Measurements from ENCODE around the gene EVI5L. TPM values are rescaled to one million over a fixed set of nuclear protein-coding genes. Genes with fewer than 3 reads are reported as not detected.

The EVI5L gene
- total and polyA plus RNA-seq, 2 of the 13 experiments (the other 11 are each of a cell fraction or from before 2014, with no cell fraction given), result 1.7 to 2.4 TPM

- TF ChIP-seq BCLAF1 (IDR thresholded peaks at IDR 0.05) (no peak), MYNN (CRISPR knock-in tag; IDR thresholded peaks at IDR 0.05; ENCODE audit: low read depth) (no peak), ZBTB43 (CRISPR knock-in tag; conservative IDR thresholded peaks at IDR 0.05) (no peak), ZNF543 (CRISPR knock-in tag; IDR thresholded peaks at IDR 0.05) (0 out of 2 replicates have a peak, but pooled peaks have one; percentile 35), AGO2 (optimal IDR thresholded peaks at IDR 0.05; ENCODE audit: low read depth, low read length) (no peak), SMARCE1 (IDR thresholded peaks at IDR 0.05; ENCODE audit: borderline replicate concordance) (no peak), FOSL1 (CRISPR knock-in tag; IDR thresholded peaks at IDR 0.05; ENCODE audit: borderline replicate concordance) (no peak), ONECUT2 (CRISPR knock-in tag; IDR thresholded peaks at IDR 0.05) (no peak), ZNF484 (CRISPR knock-in tag; IDR thresholded peaks at IDR 0.05; ENCODE audit: borderline replicate concordance, low read depth) (no peak), PHF20 (CRISPR knock-in tag; IDR thresholded peaks at IDR 0.05) (no peak), ZNF549 (CRISPR knock-in tag; IDR thresholded peaks at IDR 0.05) (no peak)
- TF ChIP-seq, protein P1, sequence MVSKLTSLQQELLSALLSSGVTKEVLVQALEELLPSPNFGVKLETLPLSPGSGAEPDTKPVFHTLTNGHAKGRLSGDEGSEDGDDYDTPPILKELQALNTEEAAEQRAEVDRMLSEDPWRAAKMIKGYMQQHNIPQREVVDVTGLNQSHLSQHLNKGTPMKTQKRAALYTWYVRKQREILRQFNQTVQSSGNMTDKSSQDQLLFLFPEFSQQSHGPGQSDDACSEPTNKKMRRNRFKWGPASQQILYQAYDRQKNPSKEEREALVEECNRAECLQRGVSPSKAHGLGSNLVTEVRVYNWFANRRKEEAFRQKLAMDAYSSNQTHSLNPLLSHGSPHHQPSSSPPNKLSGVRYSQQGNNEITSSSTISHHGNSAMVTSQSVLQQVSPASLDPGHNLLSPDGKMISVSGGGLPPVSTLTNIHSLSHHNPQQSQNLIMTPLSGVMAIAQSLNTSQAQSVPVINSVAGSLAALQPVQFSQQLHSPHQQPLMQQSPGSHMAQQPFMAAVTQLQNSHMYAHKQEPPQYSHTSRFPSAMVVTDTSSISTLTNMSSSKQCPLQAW (CRISPR knock-in tag; IDR thresholded peaks at IDR 0.05), result no peak
- TF ChIP-seq, protein P2, sequence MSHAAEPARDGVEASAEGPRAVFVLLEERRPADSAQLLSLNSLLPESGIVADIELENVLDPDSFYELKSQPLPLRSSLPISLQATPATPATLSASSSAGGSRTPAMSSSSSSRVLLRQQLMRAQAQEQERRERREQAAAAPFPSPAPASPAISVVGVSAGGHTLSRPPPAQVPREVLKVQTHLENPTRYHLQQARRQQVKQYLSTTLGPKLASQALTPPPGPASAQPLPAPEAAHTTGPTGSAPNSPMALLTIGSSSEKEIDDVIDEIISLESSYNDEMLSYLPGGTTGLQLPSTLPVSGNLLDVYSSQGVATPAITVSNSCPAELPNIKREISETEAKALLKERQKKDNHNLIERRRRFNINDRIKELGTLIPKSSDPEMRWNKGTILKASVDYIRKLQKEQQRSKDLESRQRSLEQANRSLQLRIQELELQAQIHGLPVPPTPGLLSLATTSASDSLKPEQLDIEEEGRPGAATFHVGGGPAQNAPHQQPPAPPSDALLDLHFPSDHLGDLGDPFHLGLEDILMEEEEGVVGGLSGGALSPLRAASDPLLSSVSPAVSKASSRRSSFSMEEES (CRISPR knock-in tag; IDR thresholded peaks at IDR 0.05), result no peak
- TF ChIP-seq, protein P3, sequence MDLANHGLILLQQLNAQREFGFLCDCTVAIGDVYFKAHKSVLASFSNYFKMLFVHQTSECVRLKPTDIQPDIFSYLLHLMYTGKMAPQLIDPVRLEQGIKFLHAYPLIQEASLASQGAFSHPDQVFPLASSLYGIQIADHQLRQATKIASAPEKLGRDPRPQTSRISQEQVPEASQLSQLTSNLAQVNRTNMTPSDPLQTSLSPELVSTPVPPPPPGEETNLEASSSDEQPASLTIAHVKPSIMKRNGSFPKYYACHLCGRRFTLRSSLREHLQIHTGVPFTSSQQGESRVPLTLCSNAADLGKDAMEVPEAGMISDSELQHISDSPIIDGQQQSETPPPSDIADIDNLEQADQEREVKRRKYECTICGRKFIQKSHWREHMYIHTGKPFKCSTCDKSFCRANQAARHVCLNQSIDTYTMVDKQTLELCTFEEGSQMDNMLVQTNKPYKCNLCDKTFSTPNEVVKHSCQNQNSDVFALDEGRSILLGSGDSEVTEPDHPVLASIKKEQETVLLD (CRISPR knock-in tag; IDR thresholded peaks at IDR 0.05; ENCODE audit: low read depth), result no peak
- TF ChIP-seq, protein P4, sequence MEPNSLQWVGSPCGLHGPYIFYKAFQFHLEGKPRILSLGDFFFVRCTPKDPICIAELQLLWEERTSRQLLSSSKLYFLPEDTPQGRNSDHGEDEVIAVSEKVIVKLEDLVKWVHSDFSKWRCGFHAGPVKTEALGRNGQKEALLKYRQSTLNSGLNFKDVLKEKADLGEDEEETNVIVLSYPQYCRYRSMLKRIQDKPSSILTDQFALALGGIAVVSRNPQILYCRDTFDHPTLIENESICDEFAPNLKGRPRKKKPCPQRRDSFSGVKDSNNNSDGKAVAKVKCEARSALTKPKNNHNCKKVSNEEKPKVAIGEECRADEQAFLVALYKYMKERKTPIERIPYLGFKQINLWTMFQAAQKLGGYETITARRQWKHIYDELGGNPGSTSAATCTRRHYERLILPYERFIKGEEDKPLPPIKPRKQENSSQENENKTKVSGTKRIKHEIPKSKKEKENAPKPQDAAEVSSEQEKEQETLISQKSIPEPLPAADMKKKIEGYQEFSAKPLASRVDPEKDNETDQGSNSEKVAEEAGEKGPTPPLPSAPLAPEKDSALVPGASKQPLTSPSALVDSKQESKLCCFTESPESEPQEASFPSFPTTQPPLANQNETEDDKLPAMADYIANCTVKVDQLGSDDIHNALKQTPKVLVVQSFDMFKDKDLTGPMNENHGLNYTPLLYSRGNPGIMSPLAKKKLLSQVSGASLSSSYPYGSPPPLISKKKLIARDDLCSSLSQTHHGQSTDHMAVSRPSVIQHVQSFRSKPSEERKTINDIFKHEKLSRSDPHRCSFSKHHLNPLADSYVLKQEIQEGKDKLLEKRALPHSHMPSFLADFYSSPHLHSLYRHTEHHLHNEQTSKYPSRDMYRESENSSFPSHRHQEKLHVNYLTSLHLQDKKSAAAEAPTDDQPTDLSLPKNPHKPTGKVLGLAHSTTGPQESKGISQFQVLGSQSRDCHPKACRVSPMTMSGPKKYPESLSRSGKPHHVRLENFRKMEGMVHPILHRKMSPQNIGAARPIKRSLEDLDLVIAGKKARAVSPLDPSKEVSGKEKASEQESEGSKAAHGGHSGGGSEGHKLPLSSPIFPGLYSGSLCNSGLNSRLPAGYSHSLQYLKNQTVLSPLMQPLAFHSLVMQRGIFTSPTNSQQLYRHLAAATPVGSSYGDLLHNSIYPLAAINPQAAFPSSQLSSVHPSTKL (CRISPR knock-in tag; IDR thresholded peaks at IDR 0.05), result peak; percentile 38
Measured at GRCh38 chr19:7833225-7834099, 3.4 kb downstream of the EVI5L start (continued).
